GM03348 (cell line): ENCODE measurements around the gene KRTAP4-16.
"Not testable (repeated sequence)": the region's sequence is repeated elsewhere in the genome, so short reads cannot be mapped to it uniquely, and the experiment has no call there.

ENCODE experiments used
- DNase-seq: peaks from one replicate; pipeline ENCODE4 v3.0.0; 2012; ENCODE audit warnings: low spot score

The KRTAP4-16 gene

DNA sequence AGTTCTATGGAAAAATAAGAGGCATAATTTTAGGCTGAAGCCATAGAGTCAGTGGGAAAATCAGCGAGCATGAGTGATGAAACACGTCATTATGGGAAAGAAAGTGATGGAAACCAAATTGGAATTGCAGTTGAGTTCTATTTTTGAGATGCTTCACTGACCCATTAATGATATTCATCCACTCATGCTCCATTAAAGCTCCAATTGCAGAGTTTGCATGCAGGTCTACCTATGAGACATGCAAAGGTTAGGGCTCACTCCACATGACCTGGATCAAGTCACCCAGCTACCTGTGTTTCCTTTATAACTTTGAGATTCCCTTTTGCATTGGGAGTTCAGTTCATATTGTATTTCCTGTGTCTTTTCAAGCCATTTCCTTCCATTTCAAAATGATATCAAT is 28.3 kb downstream of the KRTAP4-16 start:
- DNase-seq, result no peak

DNA sequence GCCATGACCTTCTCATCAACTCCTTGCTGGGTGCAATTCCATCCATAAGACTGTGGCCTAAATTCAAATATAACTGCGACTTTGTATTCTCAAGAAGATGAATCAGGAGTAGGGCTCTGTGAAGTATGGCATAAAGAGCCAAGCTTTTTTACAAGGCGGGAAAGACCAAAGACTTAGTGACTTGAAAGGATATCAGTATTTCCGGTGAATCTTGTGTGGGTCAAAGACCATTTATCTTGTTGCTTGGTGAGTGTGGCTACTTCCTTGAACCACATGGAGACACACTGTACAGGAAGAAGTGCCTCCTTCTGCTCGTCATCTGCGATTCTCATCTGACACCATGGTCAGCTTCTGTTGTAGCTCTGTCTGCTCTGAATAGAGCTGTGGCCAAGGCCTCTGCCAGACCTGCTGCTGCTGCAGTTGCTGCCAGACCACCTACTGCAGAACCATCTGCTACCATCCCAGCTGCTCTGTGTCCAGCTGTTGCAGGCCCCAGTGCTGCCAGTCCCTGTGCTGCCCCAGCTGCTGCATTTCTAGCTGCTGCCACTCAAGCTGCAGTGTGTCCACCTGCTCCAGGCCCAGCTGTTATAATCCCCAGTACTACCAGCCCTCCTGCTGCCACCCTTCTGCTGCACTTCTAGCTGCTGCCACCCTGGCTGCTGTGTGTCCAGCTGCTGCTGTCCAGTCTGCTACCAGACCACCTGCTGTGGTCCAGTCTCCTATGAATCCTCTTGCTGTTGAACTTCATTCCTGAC is 30.2 kb downstream of the KRTAP4-16 start:
- DNase-seq, result no peak

DNA sequence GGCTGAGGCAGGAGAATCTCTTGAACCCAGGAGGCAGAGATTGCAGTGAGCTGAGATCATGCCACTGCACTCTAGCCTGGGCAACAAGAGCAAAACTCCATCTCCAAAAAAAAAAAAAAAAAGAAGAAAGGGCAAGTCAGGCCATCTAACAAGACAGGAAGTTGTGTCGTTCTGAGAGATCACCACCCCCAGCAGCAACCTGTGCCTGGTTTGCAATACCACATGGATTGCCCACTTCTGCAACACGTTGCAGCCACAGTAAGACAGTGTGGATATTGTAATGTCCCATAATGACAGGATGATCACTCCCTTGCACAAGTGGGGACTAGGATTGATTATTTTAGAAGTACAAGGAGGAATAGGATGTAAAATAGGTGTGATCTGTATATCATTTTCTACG is 33.0 kb downstream of the KRTAP4-16 start:
- no peak for DNase-seq

DNA sequence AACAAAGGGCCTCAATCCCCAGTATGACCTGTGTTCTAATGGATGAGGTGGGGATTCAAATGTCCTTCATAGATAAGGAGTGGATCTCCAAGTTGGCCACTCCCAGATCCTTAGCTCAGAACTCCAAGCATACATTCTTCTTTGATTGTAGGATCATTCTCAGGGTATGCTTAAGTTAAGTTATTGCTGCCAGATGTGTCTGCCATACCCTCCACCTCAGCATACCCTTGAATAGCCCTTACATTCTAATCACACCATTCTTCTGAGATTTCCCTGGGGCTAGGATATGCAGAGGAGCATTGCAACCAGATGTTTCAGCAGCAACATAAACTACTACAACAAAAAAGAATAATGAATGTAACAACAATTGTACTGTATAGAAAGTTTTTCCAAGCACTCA is 34.7 kb downstream of the KRTAP4-16 start:
- DNase-seq, result peak; percentile 36

DNA sequence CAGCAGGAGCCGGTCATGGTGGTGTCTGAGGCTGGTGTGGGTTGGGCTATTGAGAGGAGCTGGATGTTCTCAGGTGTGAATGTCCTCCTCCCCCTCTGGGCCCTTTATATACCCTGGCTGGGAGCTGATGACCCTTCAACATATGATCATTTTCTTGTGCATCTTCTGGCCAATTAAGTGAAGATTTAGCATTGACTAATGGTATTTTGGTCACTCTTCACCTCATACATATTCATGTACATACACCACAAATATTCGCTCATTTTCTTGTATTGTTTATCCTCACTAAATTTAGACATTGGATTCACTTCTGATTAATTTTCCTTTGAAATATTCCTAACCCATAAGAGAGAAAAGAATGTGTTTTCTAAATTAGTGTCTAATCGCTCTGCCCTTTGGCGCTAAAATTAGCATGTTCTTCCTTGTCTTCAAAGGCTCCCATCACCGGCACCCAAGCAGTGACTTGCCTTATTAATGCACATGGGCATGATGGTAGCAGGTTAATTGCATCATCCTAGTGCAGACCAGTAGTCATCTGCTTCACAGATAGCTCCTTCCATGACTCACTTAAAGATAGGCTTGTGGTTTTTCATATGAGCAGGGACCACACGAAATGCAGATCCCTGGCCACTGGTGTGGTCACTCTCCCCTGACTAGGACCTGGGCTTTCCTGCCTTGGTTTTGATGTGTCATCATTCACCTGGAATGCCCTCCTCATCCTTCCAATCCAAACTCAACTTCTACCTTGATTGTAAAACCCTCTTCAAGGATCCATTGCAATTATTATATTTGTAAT is 36.0 kb downstream of the KRTAP4-16 start, which contains the start of gene KRTAP2-4:
KRTAP2-4 (minus strand) TSS at position 51 of the 796 bp plus-strand sequence; CDS start at position 17, 34 bp downstream.
- peak; percentile 73 for DNase-seq

DNA sequence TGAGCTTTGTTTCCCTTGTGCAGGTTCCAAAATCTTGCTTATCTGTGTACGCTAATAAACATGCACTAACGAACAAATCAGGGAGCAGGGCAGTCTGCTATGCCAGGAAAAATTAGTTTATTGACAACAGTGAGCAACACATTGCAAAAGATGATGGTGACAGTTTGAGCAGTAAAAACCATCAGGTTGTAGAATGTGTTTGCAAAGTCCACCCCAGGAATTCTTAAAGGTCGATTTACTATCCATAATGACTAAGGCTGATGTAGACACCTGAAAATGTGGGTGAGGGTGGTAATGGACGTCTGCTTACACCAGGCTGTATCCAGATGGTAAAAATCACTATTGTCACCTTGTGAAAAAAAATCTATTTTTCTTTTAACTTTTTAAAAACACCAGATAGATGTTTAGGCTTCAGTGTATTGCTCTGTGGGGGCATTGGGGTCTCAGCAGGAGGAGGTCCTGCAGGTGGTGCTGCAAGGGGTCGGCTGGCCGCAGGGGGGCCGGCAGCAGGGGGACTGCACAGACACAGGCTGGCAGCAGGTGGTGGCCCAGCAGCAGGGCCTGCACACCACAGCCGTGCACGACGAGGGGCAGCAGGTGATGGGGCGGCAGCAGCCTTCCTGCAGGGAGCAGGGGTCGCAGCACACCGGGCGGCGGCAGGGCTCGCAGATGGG is 36.9 kb downstream of the KRTAP4-16 start:
- not testable (repeated sequence) for DNase-seq

DNA sequence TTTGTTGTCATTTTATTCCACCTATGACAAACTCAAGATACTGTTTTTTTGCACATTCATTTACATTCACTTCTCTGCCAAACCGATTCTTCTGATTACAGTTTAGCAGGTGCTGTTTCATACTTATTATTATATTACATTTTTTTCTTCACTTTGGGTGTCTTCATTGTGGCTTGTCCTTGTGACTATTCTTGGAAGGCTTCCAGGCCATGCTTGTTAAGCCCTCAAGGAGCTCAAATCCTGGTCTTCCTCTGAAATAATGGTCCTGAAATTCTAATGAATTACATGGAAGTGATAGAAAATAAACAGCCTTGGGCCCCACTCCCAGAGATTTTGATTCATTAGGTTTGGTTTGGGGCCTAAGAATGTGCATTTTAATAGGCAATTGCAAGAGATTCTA is 37.7 kb downstream of the KRTAP4-16 start:
- DNase-seq, result no peak

DNA sequence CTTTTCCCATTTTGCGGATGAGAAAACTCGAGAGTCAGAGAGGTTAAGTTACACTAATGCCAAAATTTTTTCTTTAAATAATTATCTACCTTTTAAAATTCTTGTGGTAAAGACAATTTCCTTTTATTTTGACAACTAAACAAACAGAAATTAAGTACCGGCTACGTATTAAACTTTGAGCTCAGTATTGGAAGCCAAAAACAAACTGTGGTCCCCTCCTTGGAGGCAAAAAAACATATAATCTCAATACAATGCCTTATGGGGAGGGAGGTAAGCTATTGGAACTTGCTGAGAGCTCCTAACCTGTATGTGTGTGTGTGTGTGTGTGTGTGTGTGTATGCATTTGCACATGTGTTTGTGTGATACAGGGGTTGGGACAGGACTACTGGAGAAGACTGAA is 38.6 kb downstream of the KRTAP4-16 start:
- DNase-seq, result no peak

DNA sequence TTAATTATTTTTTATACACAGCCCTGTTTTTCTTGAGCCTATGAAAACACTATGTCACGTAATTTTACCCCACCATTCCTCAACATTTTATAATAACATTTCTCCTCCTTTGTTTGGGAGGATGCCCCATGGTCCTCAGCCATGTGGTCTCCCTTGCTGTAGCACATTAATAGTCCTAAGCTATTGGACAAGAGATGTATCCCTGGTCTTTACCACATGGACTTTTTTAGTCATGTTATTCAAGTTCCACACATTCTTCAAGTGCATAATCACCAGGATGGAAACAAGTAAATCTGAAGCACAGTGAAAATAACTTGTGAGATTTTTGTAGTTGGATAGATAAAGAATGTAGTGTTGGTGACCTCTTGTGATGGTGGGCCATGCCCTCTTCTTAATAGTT is 40.0 kb downstream of the KRTAP4-16 start:
- peak; percentile 73 for DNase-seq

DNA sequence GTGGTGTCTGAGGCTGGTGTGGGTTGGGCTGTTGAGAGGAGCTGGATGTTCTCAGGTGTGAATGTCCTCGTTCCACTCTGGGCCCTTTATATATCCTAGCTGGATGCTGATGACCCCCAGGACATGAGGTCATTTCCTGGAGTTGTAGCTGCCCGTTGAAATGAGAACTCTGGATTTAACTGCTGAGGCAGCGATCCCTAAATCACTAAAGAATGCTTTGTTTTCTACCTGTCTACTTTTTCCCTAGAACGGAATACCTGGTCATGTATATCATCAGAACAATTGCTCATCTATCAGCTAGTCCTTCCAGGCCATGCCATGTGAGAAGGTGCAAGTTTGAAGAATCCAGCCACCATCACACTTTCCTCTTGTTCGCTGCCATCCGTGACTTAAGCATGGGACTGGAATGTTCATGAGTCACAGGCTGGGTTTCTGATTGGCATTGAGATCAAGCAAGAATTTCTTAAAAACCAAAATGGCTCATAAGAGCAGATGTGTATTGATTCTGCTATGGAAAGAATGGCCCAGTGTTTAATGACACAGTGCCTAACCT is 41.9 kb downstream of the KRTAP4-16 start, which contains the start of gene KRTAP2-3:
KRTAP2-3 (minus strand) TSS at position 63 of the 553 bp plus-strand sequence. CDS start 64 bp downstream, outside the sequence.
- DNase-seq, result peak; percentile 46

DNA sequence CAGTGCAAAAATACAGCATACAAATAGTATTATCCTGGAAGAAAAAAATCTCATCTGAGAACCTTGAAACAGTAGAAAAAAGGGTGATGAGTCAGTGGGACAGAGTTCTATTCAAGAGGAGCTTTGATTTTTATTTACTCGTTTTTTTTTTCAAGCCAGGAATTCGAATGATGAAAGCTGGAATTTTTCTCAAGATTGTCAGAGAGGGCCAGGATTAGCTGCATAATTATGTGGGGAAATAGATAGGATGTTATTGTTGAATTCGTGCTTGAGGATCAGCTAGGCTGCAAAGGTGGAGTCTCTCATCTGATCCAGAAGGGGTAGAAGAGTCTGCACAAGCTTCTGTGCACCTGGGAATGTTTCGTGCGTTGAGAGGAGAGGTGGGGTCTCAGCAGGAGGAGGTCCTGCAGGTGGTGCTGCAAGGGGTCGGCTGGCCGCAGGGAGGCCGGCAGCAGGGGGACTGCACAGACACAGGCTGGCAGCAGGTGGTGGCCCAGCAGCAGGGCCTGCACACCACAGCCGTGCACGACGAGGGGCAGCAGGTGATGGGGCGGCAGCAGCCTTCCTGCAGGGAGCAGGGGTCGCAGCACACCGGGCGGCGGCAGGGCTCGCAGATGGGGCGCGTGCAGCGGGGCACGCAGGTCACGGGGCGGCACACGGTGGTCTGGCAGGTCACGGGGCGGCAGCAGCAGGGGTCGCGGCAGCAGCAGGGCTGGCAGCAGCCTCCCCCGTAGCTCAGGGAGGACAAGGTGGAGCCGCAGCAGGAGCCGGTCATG is 42.5 kb downstream of the KRTAP4-16 start:
- peak; percentile 66 for DNase-seq

DNA sequence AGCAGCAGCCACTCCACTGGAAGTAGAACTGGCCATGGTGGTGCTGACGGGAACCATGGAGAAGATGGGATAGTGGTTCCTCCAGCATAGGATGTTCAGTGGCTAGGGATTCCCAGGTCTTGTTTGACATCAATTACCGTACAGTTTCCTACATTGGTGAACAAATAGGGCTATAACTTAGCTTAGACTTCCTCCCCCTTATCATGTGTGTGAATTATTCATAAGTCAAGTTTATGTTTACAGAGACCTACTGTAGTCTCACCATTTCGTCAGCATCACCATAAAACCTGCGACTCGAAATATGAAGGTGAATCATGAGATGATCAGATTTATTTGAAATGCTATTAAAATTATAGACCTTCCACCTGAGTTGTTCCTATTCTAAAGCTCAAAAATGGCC is 43.3 kb downstream of the KRTAP4-16 start:
- no peak for DNase-seq

DNA sequence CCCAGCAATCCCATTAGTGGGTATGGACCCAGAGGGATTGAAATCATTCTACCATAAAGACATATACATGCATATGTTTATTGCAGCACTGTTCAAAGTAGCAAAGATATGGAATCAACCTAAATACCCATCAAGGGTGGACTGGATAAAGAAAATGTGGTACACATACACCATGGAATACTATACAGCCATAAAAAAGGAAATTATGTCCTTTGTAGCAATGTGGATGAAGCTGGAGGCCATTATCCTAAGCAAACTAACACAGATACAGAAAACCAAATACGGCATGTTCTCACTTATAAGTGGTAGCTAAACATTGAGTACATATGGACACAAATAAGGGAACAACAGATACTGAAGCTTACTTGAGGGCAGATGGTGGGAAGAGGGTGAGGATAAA is 44.5 kb downstream of the KRTAP4-16 start:
- no peak for DNase-seq

DNA sequence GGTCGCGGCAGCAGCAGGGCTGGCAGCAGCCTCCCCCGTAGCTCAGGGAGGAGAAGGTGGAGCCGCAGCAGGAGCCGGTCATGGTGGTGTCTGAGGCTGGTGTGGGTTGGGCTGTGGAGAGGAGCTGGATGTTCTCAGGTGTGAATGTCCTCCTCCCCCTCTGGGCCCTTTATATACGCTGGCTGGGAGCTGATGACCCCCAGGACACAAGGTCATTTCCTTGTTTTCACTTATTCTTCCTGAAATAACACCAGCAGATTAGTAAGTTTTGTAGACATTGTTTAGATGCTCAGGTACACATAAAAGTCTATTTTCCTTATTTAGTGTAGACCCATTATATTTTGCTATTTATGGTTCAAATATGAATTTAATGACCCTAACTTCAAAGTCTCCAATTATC is 46.9 kb downstream of the KRTAP4-16 start, which contains the start of gene KRTAP2-2:
KRTAP2-2 (minus strand) TSS at position 101 of the 400 bp plus-strand sequence; CDS start at position 82, 19 bp downstream.
- not testable (repeated sequence) for DNase-seq

DNA sequence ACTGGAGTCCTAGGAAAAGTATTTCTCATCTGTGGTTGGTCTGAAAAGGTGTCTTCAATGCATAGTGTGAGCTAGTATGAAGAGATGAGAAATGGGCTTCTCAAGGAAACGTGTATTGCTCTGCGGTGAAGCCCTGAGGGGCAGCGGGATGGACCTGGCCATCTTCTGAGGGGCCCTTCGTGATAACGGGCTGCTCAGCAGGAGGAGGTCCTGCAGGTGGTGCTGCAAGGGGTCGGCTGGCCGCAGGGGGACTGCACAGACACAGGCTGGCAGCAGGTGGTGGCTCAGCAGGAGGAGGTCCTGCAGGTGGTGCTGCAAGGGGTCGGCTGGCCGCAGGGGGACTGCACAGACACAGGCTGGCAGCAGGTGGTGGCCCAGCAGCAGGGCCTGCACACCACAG is 47.5 kb downstream of the KRTAP4-16 start:
- not testable (repeated sequence) for DNase-seq

DNA sequence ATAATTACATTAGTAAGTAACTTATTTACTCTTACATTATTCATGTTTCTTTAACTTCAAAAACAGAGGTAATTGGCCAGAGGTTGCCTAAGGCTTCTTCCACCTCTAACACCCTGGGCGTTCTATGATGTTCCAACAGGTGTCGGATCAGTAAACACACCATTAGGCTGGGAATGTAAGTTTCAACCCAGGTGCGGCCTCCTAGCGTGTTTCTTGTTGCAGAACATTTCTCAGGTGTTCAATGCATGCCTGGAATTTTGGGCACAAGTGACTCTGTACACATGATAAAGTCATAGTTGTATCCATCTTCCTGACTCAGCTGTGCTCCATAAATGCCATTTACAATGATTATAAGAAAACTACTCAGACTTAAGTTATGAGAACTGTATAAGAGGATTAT is 48.0 kb downstream of the KRTAP4-16 start:
- DNase-seq, result no peak

DNA sequence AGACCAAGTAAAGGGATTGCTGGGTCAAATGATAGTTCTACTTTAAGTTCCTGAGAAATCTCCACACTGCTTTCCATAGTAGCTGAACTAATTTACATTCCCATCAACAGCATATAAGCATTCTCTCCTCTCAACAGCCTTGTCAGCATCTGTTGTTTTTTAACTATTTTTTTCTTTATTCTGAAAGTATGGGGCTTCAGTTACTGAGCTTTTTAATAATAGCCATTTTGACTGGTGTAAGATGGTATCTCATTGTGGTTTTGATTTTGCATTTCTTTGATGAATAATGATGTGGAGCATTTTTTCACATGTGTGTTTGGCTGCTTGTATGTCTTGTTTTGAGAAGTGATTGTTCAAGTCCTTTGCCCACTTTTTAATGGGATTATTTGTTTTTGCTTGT is 49.4 kb downstream of the KRTAP4-16 start:
- DNase-seq, result no peak
